Tibial nerve (tissue), 4 donors: Measurements from ENCODE around the gene NOL11.

ENCODE experiments used
- CTCF ChIP-seq, 5 experiments: fragments of 200-600 bp in 3 of 5; fragments of 450-650 bp in 2 of 5; sonication (generic) in 3 of 5; IDR thresholded peaks; one replicate each; pipeline ENCODE4 v1.5.1; 2016 to 2019; ENCODE audit warnings: antibody characterized with exemption in 5 of 5, mild to moderate bottlenecking in 3 of 5, moderate library complexity in 2 of 5
- EP300 ChIP-seq, 2 donors: sonication (generic); formaldehyde crosslinking; IDR thresholded peaks; one replicate each; pipeline ENCODE4 v1.6.1; 2017; ENCODE audit warnings: antibody characterized with exemption in 2 of 2, mild to moderate bottlenecking in 1 of 2
- POLR2A ChIP-seq, 2 donors: fragments of 450-650 bp; IDR thresholded peaks; one replicate each; pipeline ENCODE4 v1.6.1; 2017; ENCODE audit warnings: antibody characterized with exemption in 2 of 2, mild to moderate bottlenecking in 2 of 2, moderate library complexity in 2 of 2

DNA sequence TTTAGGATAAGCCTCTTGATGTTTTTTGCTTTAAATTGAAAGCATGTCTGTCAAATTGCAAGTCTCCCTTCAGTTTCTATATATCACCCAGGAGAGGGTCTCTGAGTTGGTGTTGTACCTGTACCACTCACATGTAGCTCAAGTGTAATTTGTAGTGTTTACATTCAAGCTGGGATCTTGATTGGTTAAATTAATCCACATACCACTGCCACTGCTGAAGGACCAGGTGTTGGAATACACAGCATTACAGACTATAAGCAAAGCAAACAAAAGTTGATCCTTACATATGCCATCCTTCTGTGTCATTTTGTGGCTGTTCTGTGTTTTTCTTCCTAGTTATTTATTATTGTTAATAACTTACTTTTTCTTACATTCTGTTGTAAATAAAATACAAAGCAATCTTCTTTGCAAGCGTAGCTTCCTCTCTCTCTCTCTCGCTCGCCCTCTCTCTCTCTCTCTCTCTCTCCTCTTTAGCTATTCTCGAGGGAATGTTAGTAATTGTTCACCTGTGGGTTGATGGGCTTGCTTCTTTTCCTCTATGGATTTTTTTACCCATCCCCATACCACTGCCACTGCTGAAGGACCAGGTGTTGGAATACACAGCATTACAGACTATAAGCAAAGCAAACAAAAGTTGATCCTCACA is 20.8 kb upstream of the NOL11 start:
- TF ChIP-seq CTCF (IDR thresholded peaks at IDR 0.05) (no peak), EP300 (IDR thresholded peaks at IDR 0.05) (no peak), POLR2A (IDR thresholded peaks at IDR 0.05) (no peak)
